Measurements from ENCODE around the gene CACNA1C. TPM values are rescaled to one million over a fixed set of nuclear protein-coding genes. Genes with fewer than 3 reads are reported as not detected.
A peak's percentile ranks its signal among the peaks of the same experiment; 100 is the strongest.

Gene CACNA1C
- total RNA-seq, 4 donors from 2014 or later: 9.7 to 42.1 (median 18.1) TPM

- Histone ChIP-seq H3K9me3 (no peaks in the 10 kb centered on the region), H3K27ac (no peak overlapping the region), H3K36me3 (no peaks in the 10 kb centered on the region), H3K4me3 (no peak overlapping the region), H3K4me1 (no peaks in the 10 kb centered on the region), H3K27me3 (no peaks in the 10 kb centered on the region)
- TF ChIP-seq POLR2A (IDR thresholded peaks at IDR 0.05) (no peak), CTCF (IDR thresholded peaks at IDR 0.05) (no peak)
- peak in 1 of 3 donors; percentile 19 for DNase-seq
Observed at GRCh38 chr12:2669560-2669959, 616.8 kb downstream of the CACNA1C start.

GRCh38 chr12:2672863-2673262, 620.1 kb downstream of the CACNA1C start:
- peak in 1 of 3 donors; percentile 3 for DNase-seq
- H3K36me3 ChIP-seq: no peaks in the 10 kb centered on the region
- no peaks in the 10 kb centered on the region for H3K27me3 ChIP-seq
- no peaks in the 10 kb centered on the region for H3K9me3 ChIP-seq
- H3K4me1 ChIP-seq: no peaks in the 10 kb centered on the region
- no peak overlapping the region for H3K27ac ChIP-seq
- TF ChIP-seq CTCF (IDR thresholded peaks at IDR 0.05) (no peak), POLR2A (IDR thresholded peaks at IDR 0.05) (no peak)
- H3K4me3 ChIP-seq: no peak overlapping the region

GRCh38 chr12:2673966-2674810, 621.4 kb downstream of the CACNA1C start:
- TF ChIP-seq CTCF (IDR thresholded peaks at IDR 0.05): no peak
- no peak for TF ChIP-seq POLR2A (IDR thresholded peaks at IDR 0.05)
- Histone ChIP-seq H3K36me3 (no peaks in the 10 kb centered on the region), H3K4me1 (no peaks in the 10 kb centered on the region), H3K27ac (no peak overlapping the region), H3K9me3 (no peaks in the 10 kb centered on the region), H3K4me3 (no peak overlapping the region), H3K27me3 (no peaks in the 10 kb centered on the region)
- no peak for DNase-seq

- no peak for DNase-seq
- no peaks in the 10 kb centered on the region for H3K4me1 ChIP-seq
- H3K9me3 ChIP-seq: no peaks in the 10 kb centered on the region
- H3K27ac ChIP-seq: no peak overlapping the region
- no peak overlapping the region for H3K4me3 ChIP-seq
- no peaks in the 10 kb centered on the region for H3K36me3 ChIP-seq
- H3K27me3 ChIP-seq: no peaks in the 10 kb centered on the region
- TF ChIP-seq POLR2A (IDR thresholded peaks at IDR 0.05): no peak
Observed at GRCh38 chr12:2675776-2676175, 623.0 kb downstream of the CACNA1C start.

- H3K36me3 ChIP-seq: no peaks in the 10 kb centered on the region
- no peak overlapping the region for H3K27ac ChIP-seq
- TF ChIP-seq CTCF (IDR thresholded peaks at IDR 0.05) (no peak), POLR2A (IDR thresholded peaks at IDR 0.05) (no peak)
- H3K4me1 ChIP-seq: no peaks in the 10 kb centered on the region
- no peak for DNase-seq
- no peak overlapping the region for H3K4me3 ChIP-seq
- H3K27me3 ChIP-seq: no peaks in the 10 kb centered on the region
- no peaks in the 10 kb centered on the region for H3K9me3 ChIP-seq
Observed at GRCh38 chr12:2677142-2677880, 624.5 kb downstream of the CACNA1C start.

GRCh38 chr12:2678426-2678825, 625.6 kb downstream of the CACNA1C start:
- no peaks in the 10 kb centered on the region for H3K27me3 ChIP-seq
- TF ChIP-seq CTCF (IDR thresholded peaks at IDR 0.05) (no peak), POLR2A (IDR thresholded peaks at IDR 0.05) (no peak)
- H3K27ac ChIP-seq: no peak overlapping the region
- DNase-seq: no peak
- no peak overlapping the region for H3K4me3 ChIP-seq
- H3K9me3 ChIP-seq: no peaks in the 10 kb centered on the region
- no peaks in the 10 kb centered on the region for H3K36me3 ChIP-seq
- no peaks in the 10 kb centered on the region for H3K4me1 ChIP-seq
